A549 (cell line): ENCODE measurements around the gene D2HGDH.

Experiments
- BHLHE40 ChIP-seq: IDR thresholded peaks from 2 replicates; pipeline ENCODE4 v1.6.1; 2012; ENCODE audit warnings: low read depth, low read length, inconsistent platforms
- CTCF ChIP-seq: fragments of >200 bp; sonication (Bioruptor Twin); formaldehyde crosslinking; IDR thresholded peaks from 3 replicates; pipeline ENCODE4 v1.5.1; 2016
- MYC ChIP-seq: IDR thresholded peaks from 2 replicates; pipeline ENCODE4 v1.6.1; 2012; ENCODE audit warnings: mild to moderate bottlenecking, inconsistent platforms, low read length, improper control_type of control experiment, borderline replicate concordance

DNA sequence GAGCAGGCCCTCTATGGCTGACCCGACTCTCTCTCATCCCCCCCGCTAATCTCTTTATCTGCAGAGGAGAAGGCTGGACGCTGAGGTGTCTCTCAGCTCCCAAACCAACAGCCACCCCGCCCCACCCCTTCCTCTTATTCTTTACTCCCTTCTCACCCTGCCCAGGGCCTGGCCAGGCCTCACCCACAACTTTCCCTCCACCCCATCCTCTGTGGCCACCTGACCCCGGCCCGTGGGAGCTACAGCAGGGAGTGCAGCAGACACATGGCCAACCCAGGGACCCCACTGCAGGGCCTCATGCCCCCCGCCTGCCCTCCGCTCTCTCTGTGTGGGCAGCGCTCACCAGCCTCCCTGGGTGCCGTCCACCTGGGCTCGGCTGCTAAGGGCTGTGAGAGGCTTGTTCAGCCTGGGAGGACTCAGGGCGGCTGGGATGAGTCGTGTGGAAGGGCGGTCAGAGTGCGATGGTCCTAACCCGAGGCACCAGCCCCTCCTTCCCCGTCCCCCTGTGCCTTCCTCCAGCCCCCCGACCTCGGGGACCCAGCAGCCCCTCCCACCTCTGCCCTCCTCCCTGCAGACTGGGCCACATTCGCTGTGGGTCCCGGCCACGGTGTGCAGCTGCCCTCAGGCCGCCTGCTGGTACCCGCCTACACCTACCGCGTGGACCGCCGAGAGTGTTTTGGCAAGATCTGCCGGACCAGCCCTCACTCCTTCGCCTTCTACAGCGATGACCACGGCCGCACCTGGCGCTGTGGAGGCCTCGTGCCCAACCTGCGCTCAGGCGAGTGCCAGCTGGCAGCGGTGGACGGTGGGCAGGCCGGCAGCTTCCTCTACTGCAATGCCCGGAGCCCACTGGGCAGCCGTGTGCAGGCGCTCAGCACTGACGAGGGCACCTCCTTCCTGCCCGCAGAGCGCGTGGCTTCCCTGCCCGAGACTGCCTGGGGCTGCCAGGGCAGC, 81.3 kb downstream of the D2HGDH start:
- TF ChIP-seq BHLHE40 (no peak), CTCF (no peak), MYC (no peak)
